MM.1S (cell line): ENCODE measurements around the gene BICDL2.

Source experiments
- DNase-seq: peaks from one replicate; pipeline ENCODE4 v3.0.0-alpha.2; 2015
- H2AFZ ChIP-seq: fragments of 300-600 bp; sonication (generic); 2 replicates; pipeline ENCODE4 v1.6.0; 2016; ENCODE audit warnings: antibody characterized with exemption, low read length
- H3F3A ChIP-seq: fragments of 300-600 bp; sonication (generic); 2 replicates; pipeline ENCODE4 v1.6.1; 2016; ENCODE audit warnings: mild to moderate bottlenecking, antibody characterized with exemption, low read length, moderate library complexity, mixed read lengths; ENCODE audit not compliant: insufficient read depth
- H3K27ac ChIP-seq: fragments of 300-600 bp; sonication (generic); 2 replicates; pipeline ENCODE4 v1.5.1; 2016; ENCODE audit warnings: mild to moderate bottlenecking, low read length
- H3K27me3 ChIP-seq: fragments of 300-600 bp; sonication (generic); replicated peaks from 2 replicates; pipeline ENCODE4 v1.6.0; 2016; ENCODE audit warnings: low read length; ENCODE audit not compliant: insufficient read depth
- H3K36me3 ChIP-seq: fragments of 300-600 bp; sonication (generic); replicated peaks from 2 replicates; pipeline ENCODE4 v1.6.1; 2016; ENCODE audit warnings: mild to moderate bottlenecking, low read length, mixed read lengths; ENCODE audit not compliant: insufficient read depth
- H3K4me1 ChIP-seq: fragments of 300-600 bp; sonication (generic); 2 replicates; pipeline ENCODE4 v1.6.1; 2016; ENCODE audit warnings: low read length, mixed read lengths
- H3K4me2 ChIP-seq: fragments of 300-600 bp; sonication (generic); 2 replicates; pipeline ENCODE4 v1.6.0; 2016; ENCODE audit warnings: low read depth, low read length
- H3K4me3 ChIP-seq: fragments of 300-600 bp; sonication (generic); 2 replicates; pipeline ENCODE4 v1.5.1; 2016; ENCODE audit warnings: low read length, mixed read lengths
- H3K79me2 ChIP-seq: fragments of 300-600 bp; sonication (generic); 2 replicates; pipeline ENCODE4 v1.6.1; 2016; ENCODE audit warnings: mixed run types, low read length, mixed read lengths
- H3K9ac ChIP-seq: fragments of 300-600 bp; sonication (generic); 2 replicates; pipeline ENCODE4 v1.6.1; 2016; ENCODE audit warnings: low read length, mixed read lengths
- H3K9me2 ChIP-seq: fragments of 300-600 bp; sonication (generic); replicated peaks from 2 replicates; pipeline ENCODE4 v1.6.1; 2016; ENCODE audit warnings: mild to moderate bottlenecking, low read length, mixed read lengths; ENCODE audit not compliant: insufficient read depth
- H3K9me3 ChIP-seq: fragments of 300-600 bp; sonication (generic); replicated peaks from 2 replicates; pipeline ENCODE4 v1.6.1; 2016; ENCODE audit warnings: mild to moderate bottlenecking, low read length, mixed read lengths; ENCODE audit not compliant: insufficient read depth
- H4K20me1 ChIP-seq: fragments of 300-600 bp; sonication (generic); 2 replicates; pipeline ENCODE4 v1.6.1; 2016; ENCODE audit warnings: mild to moderate bottlenecking, low read length, moderate library complexity, mixed read lengths; ENCODE audit not compliant: insufficient read depth
- EZH2 ChIP-seq: fragments of 300-600 bp; sonication (generic); optimal IDR thresholded peaks from 2 replicates; pipeline ENCODE3; 2017; ENCODE audit warnings: low read depth, mild to moderate bottlenecking, antibody characterized with exemption, low read length, mixed read lengths
- EZH2phosphoT487 ChIP-seq: fragments of 300-600 bp; sonication (generic); IDR thresholded peaks from 2 replicates; pipeline ENCODE4 v1.6.1; 2018; ENCODE audit warnings: antibody characterized with exemption, low read length
- TF ChIP-seq, protein P1 (sequence below): fragments of 300-600 bp; sonication (generic); IDR thresholded peaks from 2 replicates; pipeline ENCODE4 v1.5.1; 2016; ENCODE audit warnings: antibody characterized with exemption, low read length, mixed read lengths

BICDL2 gene

DNA sequence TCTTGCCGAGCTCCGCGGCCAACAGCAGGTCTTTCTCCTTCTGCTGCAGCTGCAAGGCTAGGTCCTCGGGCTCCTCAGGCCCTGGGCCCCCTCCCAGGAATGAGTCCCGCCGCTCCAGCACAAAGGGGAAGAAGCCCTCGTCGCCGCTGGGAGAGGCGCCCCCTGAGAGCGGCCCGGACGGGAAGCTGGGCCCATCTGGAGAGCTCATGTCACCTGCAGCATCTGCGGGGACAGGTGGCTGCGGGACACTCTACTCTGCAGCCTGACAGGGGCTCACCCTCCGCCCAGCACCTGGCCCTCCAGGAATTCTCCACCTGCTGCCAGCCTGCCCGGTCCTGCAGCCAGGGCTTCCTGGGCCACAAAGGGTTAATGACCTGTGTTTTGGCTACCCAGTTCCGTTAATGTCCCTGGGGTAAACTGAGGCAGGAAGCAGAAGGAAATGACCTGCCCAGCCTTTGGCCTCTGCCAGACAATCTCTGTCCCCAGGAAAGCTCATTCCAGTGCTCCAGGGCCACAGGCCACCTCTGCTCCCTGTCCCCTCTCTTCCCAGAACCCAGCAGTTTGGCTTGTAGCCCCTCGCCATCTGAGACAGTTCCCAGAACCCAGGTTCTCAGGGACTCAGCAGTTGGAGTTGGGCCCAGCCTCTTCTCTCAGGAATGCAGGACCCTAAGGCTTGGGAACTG, 1.3 kb downstream of the BICDL2 start:
- Histone ChIP-seq H3K4me3 (no peak overlapping the region), H3K9me2 (no peaks in the 10 kb centered on the region), H4K20me1 (no peaks in the 10 kb centered on the region), H3K79me2 (no peaks in the 10 kb centered on the region), H3K27ac (no peak overlapping the region), H3K4me2 (peak overlapping the region; percentile 73; the same call in 1 of the 2 replicates), H3K9ac (no peak overlapping the region; the same call in 1 of the 2 replicates), H3K4me1 (no peaks in the 10 kb centered on the region), H3K27me3 (peaks cover 97% of the 10 kb centered on the region), H3K9me3 (no peaks in the 10 kb centered on the region), H3K36me3 (no peaks in the 10 kb centered on the region), H2AFZ (no peak overlapping the region), H3F3A (no peaks in the 10 kb centered on the region)
- DNase-seq = no peak
- TF ChIP-seq, protein P1, sequence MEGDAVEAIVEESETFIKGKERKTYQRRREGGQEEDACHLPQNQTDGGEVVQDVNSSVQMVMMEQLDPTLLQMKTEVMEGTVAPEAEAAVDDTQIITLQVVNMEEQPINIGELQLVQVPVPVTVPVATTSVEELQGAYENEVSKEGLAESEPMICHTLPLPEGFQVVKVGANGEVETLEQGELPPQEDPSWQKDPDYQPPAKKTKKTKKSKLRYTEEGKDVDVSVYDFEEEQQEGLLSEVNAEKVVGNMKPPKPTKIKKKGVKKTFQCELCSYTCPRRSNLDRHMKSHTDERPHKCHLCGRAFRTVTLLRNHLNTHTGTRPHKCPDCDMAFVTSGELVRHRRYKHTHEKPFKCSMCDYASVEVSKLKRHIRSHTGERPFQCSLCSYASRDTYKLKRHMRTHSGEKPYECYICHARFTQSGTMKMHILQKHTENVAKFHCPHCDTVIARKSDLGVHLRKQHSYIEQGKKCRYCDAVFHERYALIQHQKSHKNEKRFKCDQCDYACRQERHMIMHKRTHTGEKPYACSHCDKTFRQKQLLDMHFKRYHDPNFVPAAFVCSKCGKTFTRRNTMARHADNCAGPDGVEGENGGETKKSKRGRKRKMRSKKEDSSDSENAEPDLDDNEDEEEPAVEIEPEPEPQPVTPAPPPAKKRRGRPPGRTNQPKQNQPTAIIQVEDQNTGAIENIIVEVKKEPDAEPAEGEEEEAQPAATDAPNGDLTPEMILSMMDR = no peak
- no peak for TF ChIP-seq EZH2phosphoT487
- no peak for TF ChIP-seq EZH2

DNA sequence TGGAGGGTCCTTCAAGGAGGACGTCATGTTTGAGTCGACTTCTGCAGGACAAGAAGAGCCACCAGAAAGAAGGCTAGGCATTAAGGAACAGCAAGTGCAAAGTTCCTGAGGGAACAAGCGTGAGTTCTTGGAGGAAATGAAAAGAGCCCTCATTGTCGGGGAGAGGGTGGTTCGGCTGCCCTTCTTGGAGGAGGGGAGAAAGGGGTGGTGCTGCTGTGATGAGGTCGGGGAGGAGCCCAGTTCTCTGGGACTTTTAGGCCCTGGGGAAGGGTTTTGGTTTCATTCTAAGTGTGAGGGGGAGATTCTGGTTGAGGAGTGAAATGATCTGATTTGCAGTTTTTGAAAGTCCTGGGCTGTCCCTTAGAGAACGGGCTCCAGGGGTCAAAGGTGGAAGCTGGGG, 4.1 kb downstream of the BICDL2 start:
- H3K36me3 ChIP-seq = no peaks in the 10 kb centered on the region
- no peak overlapping the region for H3K4me3 ChIP-seq
- H3K9ac ChIP-seq = no peak overlapping the region
- no peak overlapping the region for H2AFZ ChIP-seq
- peaks cover 90% of the 10 kb centered on the region for H3K27me3 ChIP-seq
- TF ChIP-seq EZH2phosphoT487 = no peak
- TF ChIP-seq, protein P1 = no peak
- TF ChIP-seq EZH2 = no peak
- no peaks in the 10 kb centered on the region for H3K79me2 ChIP-seq
- no peak for DNase-seq
- H3K9me2 ChIP-seq = no peaks in the 10 kb centered on the region
- no peaks in the 10 kb centered on the region for H3K9me3 ChIP-seq
- H3K4me2 ChIP-seq = no peak overlapping the region
- no peaks in the 10 kb centered on the region for H4K20me1 ChIP-seq
- peaks cover 4% of the 10 kb centered on the region for H3K4me1 ChIP-seq
- H3F3A ChIP-seq = 0 out of 2 replicates have a peak, but pooled peaks cover 4% of the 10 kb centered on the region
- no peak overlapping the region for H3K27ac ChIP-seq

DNA sequence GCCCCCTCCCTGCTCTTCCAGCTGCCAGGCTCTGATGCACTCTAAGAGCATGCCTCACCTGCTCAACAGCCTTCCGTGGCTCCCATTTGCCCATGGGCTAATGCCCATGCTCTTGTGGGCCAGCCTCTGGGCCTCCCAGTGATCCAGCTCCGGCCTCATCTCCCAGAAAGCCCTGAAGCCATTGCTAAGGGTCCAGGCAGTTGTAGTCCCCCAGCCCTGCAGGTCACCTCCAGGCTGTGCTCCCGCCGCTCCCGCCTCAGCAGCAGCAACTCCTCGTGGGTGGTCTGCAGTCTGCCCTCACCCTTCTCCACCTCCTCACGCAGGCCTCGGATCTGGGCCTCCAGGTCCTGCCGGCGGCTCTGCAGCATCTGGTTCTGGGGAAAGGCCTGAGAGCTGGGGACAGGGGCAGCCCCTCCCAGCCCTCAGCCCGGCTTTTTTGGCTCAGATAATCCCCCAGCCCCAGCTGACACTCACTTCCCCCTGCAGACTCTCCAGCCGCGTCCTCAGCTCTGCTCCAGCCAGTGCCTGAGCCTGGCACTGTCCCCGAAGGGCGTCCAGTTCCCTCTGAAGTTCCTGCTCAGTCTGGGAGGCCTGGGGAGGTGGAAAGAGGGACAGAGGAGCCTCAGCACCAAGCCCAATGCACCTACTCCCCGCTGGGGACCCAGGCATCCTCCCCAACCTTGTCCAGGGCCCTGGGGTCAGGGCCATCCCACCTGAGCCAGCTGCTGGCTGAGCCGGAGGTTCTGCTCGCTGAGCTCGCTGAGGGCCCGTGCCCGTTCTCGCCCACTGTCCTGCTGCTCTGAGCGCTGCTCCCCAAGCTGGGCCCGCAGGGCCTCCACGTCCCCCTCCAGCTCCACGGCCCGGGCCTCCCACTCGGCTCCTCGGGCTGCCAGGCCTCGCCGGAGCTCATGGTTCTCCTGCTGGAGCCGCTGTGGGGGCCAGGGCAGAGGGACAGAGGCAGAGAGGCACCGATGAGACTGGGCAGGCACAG, 6.2 kb downstream of the BICDL2 start:
- peaks cover 74% of the 10 kb centered on the region for H3K27me3 ChIP-seq
- no peaks in the 10 kb centered on the region for H3K36me3 ChIP-seq
- no peaks in the 10 kb centered on the region for H4K20me1 ChIP-seq
- H3K9ac ChIP-seq = no peak overlapping the region
- TF ChIP-seq, protein P1 = no peak
- no peak for TF ChIP-seq EZH2
- TF ChIP-seq EZH2phosphoT487 = no peak
- no peaks in the 10 kb centered on the region for H3K79me2 ChIP-seq
- 0 out of 2 replicates have a peak, but pooled peaks cover 6% of the 10 kb centered on the region for H3F3A ChIP-seq
- H3K4me1 ChIP-seq = peaks cover 4% of the 10 kb centered on the region
- no peaks in the 10 kb centered on the region for H3K9me2 ChIP-seq
- no peak overlapping the region for H2AFZ ChIP-seq
- H3K27ac ChIP-seq = no peak overlapping the region
- no peak overlapping the region for H3K4me2 ChIP-seq
- no peaks in the 10 kb centered on the region for H3K9me3 ChIP-seq
- H3K4me3 ChIP-seq = no peak overlapping the region
- DNase-seq = no peak
